ENCODE data around the gene TSPAN17.
"Not testable (repeated sequence)": the region's sequence is repeated elsewhere in the genome, so short reads cannot be mapped to it uniquely, and the experiment has no call there.

The TSPAN17 gene

DNA sequence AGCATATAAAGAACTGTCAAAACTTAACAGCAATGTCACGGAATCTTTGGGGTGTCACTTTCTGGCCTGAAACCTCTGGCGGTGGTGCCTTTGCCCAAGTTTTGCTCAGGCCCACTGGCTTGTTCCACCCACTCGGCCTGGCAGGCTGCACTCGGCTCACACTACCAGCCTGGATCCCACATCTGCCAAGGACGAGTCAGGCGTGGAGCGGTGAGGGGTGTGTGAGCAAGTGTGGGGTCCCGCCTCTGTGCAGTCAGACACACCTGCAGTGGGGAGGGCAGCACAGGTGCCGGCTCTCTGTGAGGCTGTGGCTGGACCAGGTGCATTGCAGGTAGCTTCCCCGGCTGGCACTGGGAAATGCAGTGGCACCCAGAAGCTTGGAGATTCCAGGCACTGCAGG is 40.0 kb downstream of the TSPAN17 start:
- DNase-seq, result no peak

GRCh38 chr5:176687881-176688280 is 40.6 kb downstream of the TSPAN17 start:
- no peak for DNase-seq

DNA sequence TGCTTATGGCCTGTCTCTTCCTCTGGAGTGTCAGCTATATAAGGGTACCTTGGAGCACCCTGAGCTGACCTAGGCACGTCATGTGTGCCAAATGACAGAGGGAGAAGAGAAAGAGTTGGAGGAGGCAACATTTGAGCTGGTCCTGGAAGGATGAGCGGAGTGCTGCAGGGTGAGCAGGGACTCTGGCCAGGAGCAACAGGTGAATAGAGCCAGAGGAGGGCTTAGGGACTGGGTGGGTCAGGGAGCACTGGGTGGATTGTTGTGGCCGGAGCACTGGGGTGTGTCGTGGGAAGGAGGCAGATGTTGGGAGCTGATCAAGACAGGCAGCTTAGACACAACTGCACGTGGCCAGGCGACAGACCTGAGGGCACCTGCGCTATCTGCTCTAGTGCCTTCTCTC is 43.6 kb downstream of the TSPAN17 start:
- DNase-seq, result no peak

GRCh38 chr5:176691524-176691923 is 44.2 kb downstream of the TSPAN17 start:
- DNase-seq, result no peak

GRCh38 chr5:176692326-176692725 is 45.0 kb downstream of the TSPAN17 start:
- DNase-seq, result no peak

DNA sequence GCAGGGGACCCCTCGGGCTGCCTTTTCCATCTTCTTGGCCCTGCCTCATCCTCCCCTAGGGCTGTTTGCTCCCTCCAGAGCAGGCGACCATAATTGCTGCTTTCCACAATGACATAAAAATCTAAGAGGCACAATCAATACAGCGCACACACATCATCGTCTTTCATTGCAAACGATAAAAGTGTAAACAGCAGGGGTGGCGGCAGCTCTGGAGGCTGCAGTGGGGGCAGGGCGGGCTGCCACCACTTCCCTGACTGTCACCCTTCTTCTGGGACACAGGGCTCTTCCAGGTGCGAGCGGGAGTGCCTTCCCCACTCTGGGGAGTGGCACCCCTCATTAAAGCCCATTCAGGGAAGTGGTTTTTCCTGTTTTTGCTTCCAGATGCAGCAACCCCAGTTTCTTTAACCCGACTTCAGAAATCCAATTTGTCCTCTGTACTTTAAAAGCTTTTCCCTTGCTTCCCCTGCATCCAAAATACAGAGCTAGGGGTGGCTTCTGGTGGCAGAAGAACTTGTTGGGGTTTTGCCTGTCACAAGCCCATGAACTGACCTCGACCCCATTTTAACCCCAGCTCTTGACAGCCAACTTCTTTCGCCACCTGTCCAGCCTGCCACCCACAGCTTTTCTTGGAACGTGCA is 45.7 kb downstream of the TSPAN17 start:
- no peak for DNase-seq

DNA sequence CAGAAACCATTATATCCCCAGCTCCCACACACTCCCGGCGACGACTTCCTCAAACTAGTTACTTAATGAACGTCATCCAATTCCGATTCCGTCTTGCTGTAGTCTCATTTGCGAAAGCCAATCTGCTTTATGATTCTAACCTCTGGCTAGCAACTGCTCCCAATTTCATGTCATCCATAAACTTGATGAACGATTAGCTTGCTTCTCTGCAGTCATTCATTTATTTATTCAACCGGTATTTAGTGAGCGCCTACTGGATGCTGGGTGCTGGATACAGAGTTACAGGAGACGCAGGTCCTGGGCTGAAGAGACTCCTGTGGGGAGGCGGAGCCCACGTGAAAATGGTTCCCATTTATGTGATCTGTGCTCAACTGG is 46.2 kb downstream of the TSPAN17 start:
- DNase-seq, result no peak

- no peak for DNase-seq
These were observed 46.9 kb downstream of the TSPAN17 start for GRCh38 chr5:176694146-176694545.

- no peak for DNase-seq
These were observed 47.3 kb downstream of the TSPAN17 start for GRCh38 chr5:176694631-176695030.

DNA sequence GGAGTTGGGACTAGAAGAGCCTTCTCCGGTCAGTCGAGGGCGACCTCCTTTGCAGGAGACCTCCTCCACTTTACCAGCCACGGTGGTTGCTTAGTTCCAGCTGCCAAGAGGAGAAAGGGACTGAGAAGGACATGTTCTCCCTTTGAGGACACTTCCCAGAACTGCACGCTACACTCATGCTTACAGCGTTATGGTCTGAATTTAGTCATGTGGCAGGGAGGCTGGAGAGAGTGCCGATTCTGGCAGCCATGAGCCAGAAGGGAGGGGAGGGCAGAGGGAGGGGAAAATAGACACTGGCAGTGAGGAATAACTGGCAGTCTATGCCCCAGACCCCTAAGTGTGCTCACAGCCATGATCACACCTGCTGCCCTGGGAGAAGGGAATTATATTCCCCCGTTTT is 47.8 kb downstream of the TSPAN17 start:
- DNase-seq, result no peak

DNA sequence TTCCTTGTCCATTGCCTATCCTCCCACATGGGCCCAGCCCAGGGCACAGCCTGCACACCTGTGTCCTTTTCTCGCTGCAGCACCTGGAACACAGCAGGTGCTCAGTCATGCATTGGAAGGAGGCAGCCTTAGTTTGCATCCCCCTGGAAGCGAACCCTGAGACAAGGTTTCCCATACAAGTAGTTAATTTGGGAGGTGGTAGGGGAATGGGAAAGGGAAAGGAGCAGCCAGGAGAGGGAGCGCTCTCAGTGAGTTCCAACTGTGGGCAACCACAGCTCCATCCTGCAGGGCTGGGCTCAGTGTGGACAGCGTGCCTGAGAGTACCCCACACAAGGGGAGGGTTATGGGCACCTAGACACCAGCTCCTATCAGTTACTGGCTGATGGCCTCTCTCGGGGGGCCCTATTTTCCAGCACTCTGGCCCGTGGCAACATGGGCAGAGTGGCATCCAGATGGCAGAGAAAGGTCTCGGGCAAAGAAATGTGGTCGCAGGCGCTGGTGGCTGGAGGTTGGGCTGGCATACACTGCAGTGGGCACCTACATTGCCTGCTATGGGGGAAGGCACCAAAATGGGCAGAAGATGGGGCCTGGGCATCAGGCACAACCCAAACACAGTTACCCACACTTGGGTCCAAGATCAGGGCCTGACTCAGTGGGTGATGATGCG is 50.1 kb downstream of the TSPAN17 start:
- DNase-seq, result no peak

- no peak for DNase-seq
These were observed 50.8 kb downstream of the TSPAN17 start for GRCh38 chr5:176697934-176698538.

- DNase-seq, result not testable (repeated sequence)
These were observed 52.2 kb downstream of the TSPAN17 start for GRCh38 chr5:176699446-176699845.

GRCh38 chr5:176700239-176700847 is 53.1 kb downstream of the TSPAN17 start:
- DNase-seq, result no peak

DNA sequence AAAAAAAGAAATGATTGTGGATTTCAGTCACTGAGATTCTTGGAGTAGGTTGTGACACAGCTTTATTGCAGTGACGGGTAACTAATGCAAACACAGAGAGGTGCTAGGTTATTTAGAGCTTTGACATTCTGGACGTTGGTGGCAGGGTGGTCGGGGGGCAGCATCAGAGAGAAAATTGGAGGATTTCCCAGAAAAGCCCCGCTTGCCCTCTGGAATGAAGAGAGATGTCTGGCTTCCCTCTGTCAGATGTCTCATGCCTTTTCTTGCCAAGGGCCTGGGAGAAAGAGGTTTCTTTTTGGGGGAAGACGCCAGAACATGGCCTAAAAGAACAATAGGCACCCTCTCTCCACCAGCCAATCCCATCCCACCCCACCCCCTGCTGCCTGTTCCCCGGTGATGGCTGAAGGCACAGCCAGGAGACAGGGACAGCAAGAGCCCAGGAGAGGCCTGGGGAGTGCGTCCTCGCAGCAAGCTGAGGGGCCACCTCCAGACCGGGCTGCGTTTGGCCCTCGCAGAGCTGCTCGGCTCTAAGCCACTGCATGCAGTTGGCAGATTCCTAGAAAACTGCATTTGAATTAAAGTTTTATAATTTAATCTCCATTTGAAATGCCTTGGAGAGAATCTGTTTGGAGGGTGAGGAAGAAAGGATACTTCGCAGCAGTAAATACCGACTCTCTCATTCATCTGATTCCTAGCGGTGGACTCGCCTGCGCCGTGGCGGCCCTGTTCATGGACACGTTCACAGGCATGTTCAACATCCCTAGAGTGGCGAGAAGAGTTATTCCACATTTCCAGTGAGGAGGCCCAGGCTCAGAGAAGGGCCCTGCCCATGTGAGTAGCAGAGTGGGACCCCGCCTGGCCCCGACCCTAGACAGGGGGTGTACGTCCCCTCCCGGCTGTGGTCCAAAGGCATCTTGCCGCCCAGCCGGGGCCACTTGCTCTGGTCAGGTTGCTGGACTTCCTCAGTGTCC is 55.7 kb downstream of the TSPAN17 start:
- DNase-seq, result no peak

DNA sequence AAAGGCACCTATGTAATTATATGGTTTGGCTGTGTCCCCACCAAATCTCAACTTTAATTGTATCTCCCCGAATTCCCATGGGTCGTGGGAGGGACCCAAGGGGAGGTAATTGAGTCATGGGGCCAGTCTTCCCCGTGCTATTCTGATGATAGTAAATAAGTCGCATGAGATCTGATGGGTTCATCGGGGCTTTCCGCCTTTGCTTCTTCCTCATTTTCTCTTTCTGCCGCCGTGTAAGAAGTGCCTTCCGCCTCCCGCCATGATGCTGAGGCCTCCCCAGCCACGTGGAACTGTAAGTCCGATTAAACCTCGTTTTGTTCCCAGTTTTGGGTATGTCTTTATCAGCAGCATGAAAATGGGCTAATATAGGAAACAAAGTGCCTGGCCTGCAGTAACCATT is 56.6 kb downstream of the TSPAN17 start:
- no peak for DNase-seq

DNA sequence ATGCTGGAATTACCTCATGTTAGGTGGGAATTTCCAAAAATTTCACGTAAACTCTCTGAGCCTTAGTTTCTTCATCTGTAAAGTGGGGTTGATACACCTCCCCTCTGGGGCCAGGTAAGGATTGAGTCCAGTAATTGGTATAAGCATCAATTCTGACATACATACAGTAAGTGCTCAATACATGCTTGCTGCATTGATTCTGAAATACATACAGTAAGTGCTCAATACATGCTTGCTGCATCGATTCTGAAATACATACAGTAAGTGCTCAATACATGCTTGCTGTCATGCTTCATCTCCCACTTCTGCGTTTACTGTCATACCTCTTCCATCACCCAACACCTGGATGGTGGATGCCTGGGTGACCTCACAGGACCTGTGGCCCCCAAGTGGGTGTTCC is 57.1 kb downstream of the TSPAN17 start:
- no peak for DNase-seq

GRCh38 chr5:176704817-176705216 is 57.5 kb downstream of the TSPAN17 start:
- DNase-seq, result no peak
